DLD1 (cell line): ENCODE results near the gene HLA-B.

ENCODE experiments used
- in situ Hi-C: cut with HindIII; loops from 2 replicates; pipeline ENCODE4 v1.10.0; 2017; ENCODE audit warnings: low sequenced_read_pairs

Gene HLA-B

GRCh38 chr6:31308050-31308844 lies 48.7 kb downstream of the HLA-B start:
- in situ Hi-C loops, result no loop called here

DNA sequence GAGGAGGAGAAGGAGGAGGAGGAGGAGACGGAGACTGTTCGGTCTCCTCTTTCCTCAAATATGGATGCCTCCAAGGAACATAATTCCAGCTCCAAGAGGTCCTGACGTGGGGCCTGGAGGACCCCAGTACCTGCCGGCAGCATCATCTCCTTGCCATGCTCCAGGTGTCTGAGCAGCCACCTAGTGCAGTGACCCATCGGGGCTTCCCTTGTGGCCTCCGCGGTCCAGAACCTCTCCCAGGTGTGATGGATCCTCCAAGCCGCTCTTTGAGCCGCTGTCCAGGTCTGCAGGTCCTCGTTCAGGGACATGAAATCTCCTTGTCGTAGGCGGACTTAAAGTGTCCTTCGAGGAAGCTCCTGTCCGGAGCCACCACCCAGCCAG lies 49.3 kb downstream of the HLA-B start:
- in situ Hi-C loops, result no loop called here

DNA sequence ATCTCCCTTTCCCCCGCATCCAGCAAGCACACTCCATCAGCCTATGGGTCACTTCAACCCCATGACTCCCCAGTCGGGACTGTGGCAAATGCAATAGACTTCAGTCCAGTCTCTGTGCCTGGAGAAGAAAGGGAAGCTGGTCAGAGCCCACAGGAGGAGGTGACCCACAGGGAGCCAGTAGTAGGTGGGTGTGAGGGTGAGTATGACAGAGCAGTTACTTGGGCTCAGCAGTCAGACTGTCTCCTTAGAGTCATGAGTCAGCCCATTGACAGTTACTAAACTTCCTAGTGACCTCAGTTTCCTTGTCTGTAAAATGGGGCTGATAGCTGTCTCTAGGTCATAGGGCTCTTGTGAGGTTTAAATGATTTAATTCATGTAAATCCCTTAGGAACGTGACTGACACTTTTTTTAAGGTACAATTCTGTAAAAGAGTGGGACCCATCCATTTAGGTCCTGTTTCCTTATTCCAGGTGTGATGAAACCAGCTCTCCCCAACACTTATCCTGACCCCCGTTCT lies 51.2 kb downstream of the HLA-B start:
- in situ Hi-C loops, result no loop called here

DNA sequence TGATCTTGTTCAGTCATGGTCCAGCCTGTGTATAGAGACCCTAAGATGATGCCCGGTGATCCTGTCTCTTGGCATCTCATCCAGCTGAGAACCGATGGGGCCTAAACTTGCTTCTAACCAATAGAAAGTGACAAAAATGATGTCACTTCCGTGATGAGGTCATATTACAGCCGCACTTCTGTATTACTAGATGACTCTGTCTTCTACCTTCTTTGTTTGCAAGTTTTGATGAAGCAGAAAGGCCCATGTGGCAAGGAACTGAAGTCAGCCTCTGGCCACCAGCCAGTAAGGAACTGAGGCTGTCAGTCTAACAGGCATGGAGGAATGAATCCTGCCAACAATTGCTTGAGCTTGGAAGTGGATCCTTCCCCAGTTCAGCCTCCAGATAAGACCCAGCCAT lies 52.3 kb downstream of the HLA-B start:
- in situ Hi-C loops, result no loop called here
